HCT116 (cell line): ENCODE results near the gene TANGO6. TPM values are rescaled to one million over a fixed set of nuclear protein-coding genes. Genes with fewer than 3 reads are reported as not detected.

Source experiments
- ATAC-seq: fragments of 200-7000 bp; cut with Tn5 transposase; 2 replicates; pipeline ENCODE4 v1.9.1; 2020; ENCODE audit warnings: mild to moderate bottlenecking, moderate library complexity
- BruUV-seq: library from RNA; stranded (reverse); fragments of 400-500 nt; replicated peaks from 2 replicates; lab custom pipeline; 2021; lab: Mats Ljungman, UMichigan
- CTCF ChIA-PET: fragments of 300-600 bp; sonication (Branson Sonifier 250); formaldehyde crosslinking; loops from one replicate; lab custom pipeline; 2021; ENCODE audit warnings: antibody characterized with exemption; lab: Charles Lee
- POLR2A ChIA-PET: fragments of 300-600, 350-600 bp; sonication (Branson Sonifier 250); formaldehyde crosslinking; loops from one replicate; lab custom pipeline; 2021; ENCODE audit warnings: antibody characterized with exemption; lab: Charles Lee
- RAD21 ChIA-PET, 2 experiments: fragments of 300-600 bp; sonication (Branson Sonifier 250); formaldehyde crosslinking; loops; one replicate each; lab custom pipeline; 2023; ENCODE audit warnings: low total read pairs in 2 of 2; ENCODE audit not compliant: uncharacterized antibody in 2 of 2, unreplicated experiment in 2 of 2, low non-redundant PET in 1 of 2; lab: Charles Lee
- DNase-seq: peaks from one replicate; pipeline ENCODE4 v3.0.0-alpha.2; 2010; ENCODE audit warnings: low read depth, low spot score
- H2AFZ ChIP-seq: fragments of 200-600 bp; shearing (Covaris generic), sonication (generic); 2 replicates; pipeline ENCODE4 v1.6.1; 2017; ENCODE audit warnings: low read depth, mixed run types, mixed read lengths, antibody characterized with exemption, low read length; ENCODE audit not compliant: poor library complexity, severe bottlenecking
- H3K27ac ChIP-seq: 2 replicates; pipeline ENCODE4 v1.5.1; 2012; ENCODE audit warnings: low read depth, low read length
- H3K27me3 ChIP-seq: fragments of 200-600 bp; sonication (generic); 2 replicates; pipeline ENCODE4 v1.6.1; 2016; ENCODE audit warnings: mixed run types, low read length, mixed read lengths; ENCODE audit not compliant: insufficient read depth
- H3K36me3 ChIP-seq, 2 experiments: fragments of 200-500 bp in 1 of 2; fragments of 200-600 bp in 1 of 2; sonication (Bioruptor generic) in 1 of 2; sonication (generic) in 1 of 2; 2 replicates each; pipeline versions ENCODE4 v1.5.1 to v1.6.1; 2014 to 2016; ENCODE audit warnings: low read length in 2 of 2, inconsistent platforms in 1 of 2, mixed read lengths in 1 of 2, mixed run types in 1 of 2; ENCODE audit not compliant: insufficient read depth in 2 of 2, control insufficient read depth in 1 of 2
- H3K4me1 ChIP-seq, 2 experiments: fragments of 200-600 bp in 1 of 2; sonication (generic) in 1 of 2; 2 replicates each; pipeline versions ENCODE4 v1.5.1 to v1.6.1; 2012 to 2017; ENCODE audit warnings: low read length in 2 of 2, inconsistent platforms in 1 of 2, mild to moderate bottlenecking in 1 of 2, mixed read lengths in 1 of 2, mixed run types in 1 of 2, moderate library complexity in 1 of 2; ENCODE audit not compliant: insufficient read depth in 2 of 2, control insufficient read depth in 1 of 2
- H3K4me2 ChIP-seq: fragments of 200-600 bp; sonication (generic); 2 replicates; pipeline ENCODE4 v1.6.1; 2017; ENCODE audit warnings: mixed run types, low read length, mixed read lengths
- H3K4me3 ChIP-seq, 2 experiments: fragments of 200-600 bp in 1 of 2; sonication (generic) in 1 of 2; replicated peaks in 1 of 2; 2 replicates each; pipeline ENCODE4 v1.5.1; 2011 to 2016; ENCODE audit warnings: low read length in 2 of 2, control low read depth in 1 of 2, low read depth in 1 of 2, mild to moderate bottlenecking in 1 of 2, mixed read lengths in 1 of 2, mixed run types in 1 of 2
- H3K79me2 ChIP-seq: fragments of 200-600 bp; sonication (generic); 2 replicates; pipeline ENCODE4 v1.6.1; 2017; ENCODE audit warnings: mild to moderate bottlenecking, mixed run types, low read length, moderate library complexity, mixed read lengths; ENCODE audit not compliant: insufficient read depth
- H3K9ac ChIP-seq: fragments of 200-600 bp; sonication (generic); 2 replicates; pipeline ENCODE4 v1.6.1; 2016; ENCODE audit warnings: low read length, mixed read lengths
- H3K9me2 ChIP-seq: fragments of 200-600 bp; sonication (generic), shearing (Covaris generic); 2 replicates; pipeline ENCODE4 v1.6.1; 2017; ENCODE audit warnings: mixed run types, mild to moderate bottlenecking, moderate library complexity; ENCODE audit not compliant: insufficient read depth
- H3K9me3 ChIP-seq, 2 experiments: fragments of 200-500 bp in 1 of 2; fragments of 200-600 bp in 1 of 2; sonication (Bioruptor generic) in 1 of 2; sonication (generic) in 1 of 2; 2 replicates each; pipeline ENCODE4 v1.6.1; 2014 to 2017; ENCODE audit warnings: low read length in 2 of 2, mixed read lengths in 2 of 2, inconsistent platforms in 1 of 2, low read depth in 1 of 2, mild to moderate bottlenecking in 1 of 2, mixed run types in 1 of 2, moderate library complexity in 1 of 2; ENCODE audit not compliant: control insufficient read depth in 1 of 2, insufficient read depth in 1 of 2
- H4K20me1 ChIP-seq: fragments of 200-600 bp; sonication (generic), shearing (Covaris generic); 2 replicates; pipeline ENCODE4 v1.6.1; 2017; ENCODE audit warnings: mixed run types, mild to moderate bottlenecking, moderate library complexity; ENCODE audit not compliant: insufficient read depth
- ATF3 ChIP-seq: IDR thresholded peaks from 2 replicates; pipeline ENCODE4 v1.6.1; 2012
- CBX3 ChIP-seq: IDR thresholded peaks from 2 replicates; pipeline ENCODE4 v1.6.1; 2012; ENCODE audit warnings: low read depth
- CEBPB ChIP-seq: IDR thresholded peaks from 2 replicates; pipeline ENCODE4 v1.6.1; 2012; ENCODE audit warnings: low read depth
- EGR1 ChIP-seq: IDR thresholded peaks from 2 replicates; pipeline ENCODE4 v1.6.1; 2012; ENCODE audit warnings: low read depth
- EZH2 ChIP-seq: fragments of 200-600 bp; sonication (generic); IDR thresholded peaks from 2 replicates; pipeline ENCODE4 v1.6.1; 2017; ENCODE audit warnings: antibody characterized with exemption, mixed run types
- FOSL1 ChIP-seq: IDR thresholded peaks from 2 replicates; pipeline ENCODE4 v1.6.1; 2012; ENCODE audit warnings: low read depth
- POLR2A ChIP-seq: IDR thresholded peaks from 2 replicates; pipeline ENCODE4 v1.7.0; 2011; ENCODE audit warnings: borderline replicate concordance; ENCODE audit not compliant: insufficient read depth, insufficient read length; ENCODE audit errors: extremely low read depth
- RAD21 ChIP-seq: IDR thresholded peaks from 2 replicates; pipeline ENCODE4 v1.6.1; 2012; ENCODE audit warnings: low read depth, mild to moderate bottlenecking
- SIN3A ChIP-seq: IDR thresholded peaks from 2 replicates; pipeline ENCODE4 v1.6.1; 2012; ENCODE audit warnings: low read depth
- SRF ChIP-seq: IDR thresholded peaks from 2 replicates; pipeline ENCODE4 v1.6.1; 2012; ENCODE audit warnings: low read depth
- TCF7L2 ChIP-seq: IDR thresholded peaks from 2 replicates; pipeline ENCODE4 v1.7.0; 2011; ENCODE audit warnings: borderline replicate concordance, inconsistent platforms; ENCODE audit not compliant: insufficient read depth, insufficient read length; ENCODE audit errors: extremely low read depth
- ZNF274 ChIP-seq: fragments of 200-500 bp; sonication (Bioruptor generic); IDR thresholded peaks from 2 replicates; pipeline ENCODE4 v1.6.1; 2014; ENCODE audit warnings: mild to moderate bottlenecking, low read depth, low read length, inconsistent platforms
- intact Hi-C: fragments of 100-400 bp; cut with micrococcal nuclease; formaldehyde crosslinking; loops from 2 replicates; pipeline ENCODE4 v1.10.0; 2022
- total RNA-seq: library from RNA; stranded (reverse); gene quantifications from one replicate; pipeline ENCODE4 v1.2.1, GENCODE V29; 2021; ENCODE audit not compliant: unreplicated experiment
- TF ChIP-seq, protein P1 (sequence below): IDR thresholded peaks from 2 replicates; pipeline ENCODE4 v1.6.1; 2012; ENCODE audit warnings: low read depth
- TF ChIP-seq, protein P2 (sequence below): IDR thresholded peaks from 2 replicates; pipeline ENCODE4 v1.6.1; 2011; ENCODE audit warnings: mild to moderate bottlenecking, low read length, moderate library complexity; ENCODE audit not compliant: insufficient replicate concordance; ENCODE audit errors: extremely low read depth

The TANGO6 gene
- total RNA-seq, 1 experiment from 2014 or later: 16.4 TPM

- ChIA-PET CTCF (no interaction called here), POLR2A (interaction anchor here (2.4 to 2.8 kb wide), 2 partner anchors 16 to 17 kb away, joined by 9 to 18 read pairs; partner anchors contain the start of gene HAS3), RAD21 (interaction anchor here in 1 of 2 experiments (0.5 kb wide), 1 partner anchor 175 kb away, joined by 4 read pairs; no protein-coding TSS in a partner anchor)
- Histone ChIP-seq H3K27me3 (no peaks in the 10 kb centered on the region), H3K27ac (peak overlapping the region; percentile 9; the same call in 1 of the 2 replicates), H3K9me2 (no peaks in the 10 kb centered on the region), H3K79me2 (no peaks in the 10 kb centered on the region), H3K9ac (peak overlapping the region; percentile 19; the same call in 1 of the 2 replicates), H3K36me3 (no peaks in the 10 kb centered on the region), H3K4me3 (no peak overlapping the region), H3K4me2 (peak overlapping the region; percentile 43), H3K9me3 (no peaks in the 10 kb centered on the region), H3K4me1 (peaks cover 18 to 29% of the 10 kb centered on the region in 2 experiments), H4K20me1 (no peaks in the 10 kb centered on the region), H2AFZ (no peak overlapping the region)
- ATAC-seq (no peak), DNase-seq (no peak)
- no TSS peak for BruUV-seq
- intact Hi-C loops: no loop called here
- TF ChIP-seq EGR1: no peak
- TF ChIP-seq SIN3A: no peak
- TF ChIP-seq, protein P1, sequence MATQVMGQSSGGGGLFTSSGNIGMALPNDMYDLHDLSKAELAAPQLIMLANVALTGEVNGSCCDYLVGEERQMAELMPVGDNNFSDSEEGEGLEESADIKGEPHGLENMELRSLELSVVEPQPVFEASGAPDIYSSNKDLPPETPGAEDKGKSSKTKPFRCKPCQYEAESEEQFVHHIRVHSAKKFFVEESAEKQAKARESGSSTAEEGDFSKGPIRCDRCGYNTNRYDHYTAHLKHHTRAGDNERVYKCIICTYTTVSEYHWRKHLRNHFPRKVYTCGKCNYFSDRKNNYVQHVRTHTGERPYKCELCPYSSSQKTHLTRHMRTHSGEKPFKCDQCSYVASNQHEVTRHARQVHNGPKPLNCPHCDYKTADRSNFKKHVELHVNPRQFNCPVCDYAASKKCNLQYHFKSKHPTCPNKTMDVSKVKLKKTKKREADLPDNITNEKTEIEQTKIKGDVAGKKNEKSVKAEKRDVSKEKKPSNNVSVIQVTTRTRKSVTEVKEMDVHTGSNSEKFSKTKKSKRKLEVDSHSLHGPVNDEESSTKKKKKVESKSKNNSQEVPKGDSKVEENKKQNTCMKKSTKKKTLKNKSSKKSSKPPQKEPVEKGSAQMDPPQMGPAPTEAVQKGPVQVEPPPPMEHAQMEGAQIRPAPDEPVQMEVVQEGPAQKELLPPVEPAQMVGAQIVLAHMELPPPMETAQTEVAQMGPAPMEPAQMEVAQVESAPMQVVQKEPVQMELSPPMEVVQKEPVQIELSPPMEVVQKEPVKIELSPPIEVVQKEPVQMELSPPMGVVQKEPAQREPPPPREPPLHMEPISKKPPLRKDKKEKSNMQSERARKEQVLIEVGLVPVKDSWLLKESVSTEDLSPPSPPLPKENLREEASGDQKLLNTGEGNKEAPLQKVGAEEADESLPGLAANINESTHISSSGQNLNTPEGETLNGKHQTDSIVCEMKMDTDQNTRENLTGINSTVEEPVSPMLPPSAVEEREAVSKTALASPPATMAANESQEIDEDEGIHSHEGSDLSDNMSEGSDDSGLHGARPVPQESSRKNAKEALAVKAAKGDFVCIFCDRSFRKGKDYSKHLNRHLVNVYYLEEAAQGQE: no peak
- no peak for TF ChIP-seq EZH2
- no peak for TF ChIP-seq CEBPB
- TF ChIP-seq, protein P2, sequence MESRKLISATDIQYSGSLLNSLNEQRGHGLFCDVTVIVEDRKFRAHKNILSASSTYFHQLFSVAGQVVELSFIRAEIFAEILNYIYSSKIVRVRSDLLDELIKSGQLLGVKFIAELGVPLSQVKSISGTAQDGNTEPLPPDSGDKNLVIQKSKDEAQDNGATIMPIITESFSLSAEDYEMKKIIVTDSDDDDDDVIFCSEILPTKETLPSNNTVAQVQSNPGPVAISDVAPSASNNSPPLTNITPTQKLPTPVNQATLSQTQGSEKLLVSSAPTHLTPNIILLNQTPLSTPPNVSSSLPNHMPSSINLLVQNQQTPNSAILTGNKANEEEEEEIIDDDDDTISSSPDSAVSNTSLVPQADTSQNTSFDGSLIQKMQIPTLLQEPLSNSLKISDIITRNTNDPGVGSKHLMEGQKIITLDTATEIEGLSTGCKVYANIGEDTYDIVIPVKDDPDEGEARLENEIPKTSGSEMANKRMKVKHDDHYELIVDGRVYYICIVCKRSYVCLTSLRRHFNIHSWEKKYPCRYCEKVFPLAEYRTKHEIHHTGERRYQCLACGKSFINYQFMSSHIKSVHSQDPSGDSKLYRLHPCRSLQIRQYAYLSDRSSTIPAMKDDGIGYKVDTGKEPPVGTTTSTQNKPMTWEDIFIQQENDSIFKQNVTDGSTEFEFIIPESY: no peak
- no peak for TF ChIP-seq TCF7L2
- no peak for TF ChIP-seq FOSL1
- TF ChIP-seq CBX3: no peak
- no peak for TF ChIP-seq POLR2A
- no peak for TF ChIP-seq SRF
- TF ChIP-seq ATF3: no peak
- TF ChIP-seq ZNF274: no peak
- no peak for TF ChIP-seq RAD21
Measured at GRCh38 chr16:69088684-69089083, 245.4 kb downstream of the TANGO6 start.
